Activated naive CD4-positive, alpha-beta T cell (primary cell): ENCODE measurements around the gene CISH.

Experiments
- DNase-seq, 4 experiments: peaks; one replicate each; lab custom pipeline; 2025; lab: John Stamatoyannopoulos, UW

The CISH gene

GRCh38 chr3:50611464-50612233, at the start of gene CISH:
CISH (minus strand) TSS chr3:50611774; CDS start chr3:50611650, 124 bp downstream.
- DNase-seq, result peak; percentile 83 to 96 (median 90)

- DNase-seq, result no peak
These were observed 48.8 kb upstream of the CISH start for GRCh38 chr3:50660386-50660785.

DNA sequence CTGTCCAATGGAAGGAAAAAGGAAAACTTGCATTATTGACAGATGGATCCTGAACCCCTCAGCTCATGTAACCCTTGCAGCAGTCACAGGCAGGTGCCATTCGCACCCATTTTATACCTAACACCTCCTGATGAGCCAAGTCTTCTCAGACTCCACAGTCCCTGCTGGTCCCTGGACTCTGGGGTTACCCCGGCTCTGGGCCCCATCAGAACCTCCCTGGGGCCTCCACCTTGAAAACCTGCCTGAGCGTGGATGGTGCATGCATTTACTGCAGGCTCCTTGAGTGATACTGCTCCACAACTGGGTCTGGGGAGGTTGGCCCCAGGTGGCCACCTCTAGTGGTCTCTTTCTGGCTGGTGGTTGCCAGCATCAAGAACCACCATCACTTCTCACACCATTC, 47.3 kb upstream of the CISH start:
- DNase-seq, result no peak

- no peak for DNase-seq
These were observed 46.8 kb upstream of the CISH start for GRCh38 chr3:50658416-50658815.

- no peak for DNase-seq
These were observed 46.2 kb upstream of the CISH start for GRCh38 chr3:50657816-50658215.

GRCh38 chr3:50657407-50657806, 45.8 kb upstream of the CISH start:
- DNase-seq, result no peak

- no peak for DNase-seq
These were observed 45.0 kb upstream of the CISH start for GRCh38 chr3:50656417-50657195.

- DNase-seq, result no peak
These were observed 43.6 kb upstream of the CISH start for GRCh38 chr3:50655009-50655830.

DNA sequence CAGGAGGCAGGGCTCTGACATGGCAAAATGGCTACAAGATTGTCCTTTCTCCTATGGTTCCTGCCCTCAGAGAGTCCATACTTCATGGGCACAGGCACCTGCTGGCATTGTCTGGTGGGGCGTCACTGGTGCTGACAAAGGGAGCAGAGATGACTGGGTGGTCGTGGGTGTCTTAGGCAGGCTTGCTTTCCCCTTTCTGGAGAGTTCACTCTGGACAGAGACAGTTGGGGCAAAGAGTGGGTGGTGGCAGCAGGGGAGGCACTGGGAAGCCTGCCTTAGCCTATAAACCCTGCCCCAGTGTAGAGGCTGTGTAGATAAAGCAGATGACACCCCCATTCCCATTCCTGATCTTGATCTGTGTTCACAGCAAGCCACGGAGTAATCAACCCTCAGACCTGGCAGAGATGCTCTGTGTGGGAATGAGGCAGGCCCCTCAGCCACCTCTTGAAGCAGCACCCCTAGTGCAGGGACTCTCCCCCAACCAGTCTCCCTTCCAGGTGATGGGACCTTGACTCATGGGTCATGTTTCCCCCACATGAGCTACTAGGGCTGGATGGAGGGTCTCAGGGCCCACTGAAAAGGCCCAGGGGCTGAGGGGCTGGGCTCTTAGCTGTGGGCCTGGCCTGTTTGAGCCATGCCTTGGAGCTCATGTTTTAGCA, 42.5 kb upstream of the CISH start:
- DNase-seq, result no peak

DNA sequence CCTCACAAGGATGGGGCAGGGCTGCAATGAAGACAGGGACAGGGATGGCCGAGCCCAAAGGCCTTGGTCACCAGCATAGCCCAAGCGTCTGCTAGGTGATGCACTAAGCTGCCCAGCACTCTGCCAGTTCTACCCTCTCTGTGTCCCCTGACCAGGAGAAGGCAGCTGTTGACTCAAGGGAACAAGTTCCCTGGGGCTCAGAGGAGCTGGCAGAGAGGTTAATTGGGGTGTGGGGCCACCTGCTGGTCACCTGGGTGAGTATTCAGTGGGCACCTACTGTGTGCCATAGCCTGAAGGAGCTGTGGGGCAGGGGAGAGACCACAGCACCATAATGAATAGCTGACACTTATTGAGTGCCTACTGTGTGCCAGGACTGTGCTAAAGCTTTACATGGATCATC, 41.1 kb upstream of the CISH start:
- DNase-seq, result peak in 1 of 4 experiments; percentile 34

GRCh38 chr3:50651920-50652529, 40.5 kb upstream of the CISH start:
- no peak for DNase-seq

- no peak for DNase-seq
These were observed 39.9 kb upstream of the CISH start for GRCh38 chr3:50651445-50651844.

DNA sequence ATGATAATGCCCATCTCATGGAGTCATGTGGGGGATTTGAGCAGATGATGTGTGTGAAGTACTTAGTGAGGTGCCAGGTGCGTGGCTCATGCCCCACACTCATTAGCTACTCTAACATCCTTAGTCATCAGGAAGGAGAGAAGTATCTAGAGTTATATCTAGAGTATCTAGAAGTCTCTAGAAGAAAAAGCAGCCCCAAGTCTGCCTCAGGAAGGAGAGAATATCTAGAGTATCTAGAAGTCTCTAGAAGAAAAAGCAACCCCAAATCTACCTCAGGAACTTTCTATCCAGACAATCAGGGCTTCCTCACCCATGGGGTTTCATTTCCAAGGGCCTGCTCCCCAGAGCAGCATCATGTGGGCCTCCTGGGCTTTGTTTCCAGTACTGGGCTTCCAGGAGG, 38.4 kb upstream of the CISH start:
- no peak for DNase-seq

GRCh38 chr3:50649451-50649931, 37.9 kb upstream of the CISH start:
- no peak for DNase-seq

DNA sequence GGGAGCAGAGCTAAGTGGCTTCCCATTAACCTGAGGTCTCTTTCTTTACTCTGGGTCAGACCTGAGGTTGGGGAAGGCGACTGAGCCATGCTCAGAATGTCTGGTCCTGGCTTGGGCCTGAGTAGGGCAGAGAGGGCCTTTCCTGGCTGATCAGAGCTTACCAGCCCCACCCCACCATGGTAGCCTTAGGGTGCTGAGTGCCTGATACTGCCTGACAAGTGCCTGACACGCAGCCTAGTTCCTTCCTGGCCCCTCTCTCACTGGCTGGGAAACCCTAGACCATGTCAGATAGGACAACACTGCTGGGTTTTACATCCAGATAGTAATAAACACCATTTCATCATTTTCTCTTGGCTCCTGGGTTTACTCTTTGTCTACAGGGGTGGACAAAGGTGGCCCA, 37.4 kb upstream of the CISH start:
- no peak for DNase-seq

DNA sequence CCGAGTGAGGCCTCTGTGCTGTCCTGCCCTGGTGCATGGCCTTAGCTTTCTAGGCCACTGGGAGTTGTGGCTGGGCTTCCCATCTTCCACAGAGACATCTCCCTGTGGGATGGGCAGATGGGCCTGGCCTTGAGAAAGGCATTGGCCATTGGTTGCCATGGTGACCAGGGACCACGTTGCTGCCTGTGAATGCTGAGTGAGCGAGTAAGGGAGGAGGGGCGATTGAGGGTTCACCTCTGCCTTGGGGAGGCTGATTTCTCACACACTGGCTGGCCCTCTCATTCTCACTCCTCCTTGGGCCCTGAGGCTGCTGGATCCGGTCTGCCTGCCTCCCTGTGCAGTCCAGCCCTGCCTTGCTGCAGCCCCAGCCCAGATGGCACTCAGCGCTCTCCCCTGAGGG, 36.7 kb upstream of the CISH start:
- DNase-seq, result no peak

- no peak for DNase-seq
These were observed 33.8 kb upstream of the CISH start for GRCh38 chr3:50645378-50645777.

GRCh38 chr3:50644561-50644960, 33.0 kb upstream of the CISH start:
- no peak for DNase-seq

DNA sequence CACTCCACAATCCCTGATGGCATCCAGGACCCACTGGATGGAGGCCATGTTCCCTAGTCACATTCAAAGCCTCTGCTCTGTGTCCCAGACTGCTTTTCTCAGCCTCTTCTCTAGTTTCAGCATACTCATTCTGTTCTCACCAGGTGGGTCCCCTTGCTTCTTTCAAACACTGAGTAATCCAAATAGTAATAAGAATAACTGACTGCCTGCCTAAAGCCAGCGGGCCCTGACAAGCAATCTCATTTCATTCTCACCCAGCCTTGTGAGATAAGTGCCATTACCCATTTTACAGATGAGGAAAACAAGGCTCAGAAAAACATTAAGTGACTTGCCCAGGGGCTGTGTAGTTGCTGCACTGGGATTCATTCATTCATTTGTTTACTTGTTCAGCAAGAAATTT, 30.8 kb upstream of the CISH start:
- no peak for DNase-seq

- DNase-seq, result no peak
These were observed 27.5 kb upstream of the CISH start for GRCh38 chr3:50639055-50639494.

GRCh38 chr3:50637945-50638344, 26.4 kb upstream of the CISH start:
- DNase-seq, result no peak
